Measurements from ENCODE around the gene CDYL2. TPM values are rescaled to one million over a fixed set of nuclear protein-coding genes. Genes with fewer than 3 reads are reported as not detected.

CDYL2 gene
- total RNA-seq, 1 experiment from 2014 or later: 8.2 TPM

DNA sequence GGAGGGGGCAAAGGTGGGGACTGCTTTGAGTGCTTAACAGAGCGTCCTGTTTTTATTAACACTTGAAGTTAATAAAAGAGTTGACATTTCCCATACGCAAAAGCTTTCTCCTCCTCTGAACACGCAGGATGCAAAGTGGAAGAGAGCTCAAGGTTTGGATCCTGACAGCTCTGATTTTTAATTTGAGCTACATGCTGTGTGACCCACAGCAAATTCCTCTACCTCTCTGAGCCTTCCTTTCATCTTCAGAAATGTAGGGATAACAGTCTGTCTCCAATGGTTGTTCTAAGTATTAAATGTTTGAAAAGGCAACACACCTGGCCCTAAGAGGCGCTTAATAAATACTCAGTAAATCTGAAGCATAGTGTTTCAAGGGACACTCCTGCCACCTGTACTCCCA lies 93.0 kb downstream of the CDYL2 start:
- CTCF ChIA-PET: interaction anchor here (1.2 kb wide), 1 partner anchor 185 kb away, joined by 3 read pairs; no protein-coding TSS in a partner anchor
- H3K36me3 Mint-ChIP-seq: no peaks in the 10 kb centered on the region
- no peak overlapping the region for H3K4me3 Mint-ChIP-seq
- DNase-seq (ENCODE audit: low spot score): no peak
- no peak for ATAC-seq
- H3K27ac Mint-ChIP-seq: no peak overlapping the region
- POLR2A ChIA-PET: no interaction called here
- H3K27me3 Mint-ChIP-seq (ENCODE audit: low read depth): no peaks in the 10 kb centered on the region
- H3K4me1 Mint-ChIP-seq: no peaks in the 10 kb centered on the region
- TF ChIP-seq, protein P1, sequence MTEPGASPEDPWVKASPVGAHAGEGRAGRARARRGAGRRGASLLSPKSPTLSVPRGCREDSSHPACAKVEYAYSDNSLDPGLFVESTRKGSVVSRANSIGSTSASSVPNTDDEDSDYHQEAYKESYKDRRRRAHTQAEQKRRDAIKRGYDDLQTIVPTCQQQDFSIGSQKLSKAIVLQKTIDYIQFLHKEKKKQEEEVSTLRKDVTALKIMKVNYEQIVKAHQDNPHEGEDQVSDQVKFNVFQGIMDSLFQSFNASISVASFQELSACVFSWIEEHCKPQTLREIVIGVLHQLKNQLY (CRISPR knock-in tag; IDR thresholded peaks at IDR 0.05): no peak
- TF ChIP-seq, protein P2, sequence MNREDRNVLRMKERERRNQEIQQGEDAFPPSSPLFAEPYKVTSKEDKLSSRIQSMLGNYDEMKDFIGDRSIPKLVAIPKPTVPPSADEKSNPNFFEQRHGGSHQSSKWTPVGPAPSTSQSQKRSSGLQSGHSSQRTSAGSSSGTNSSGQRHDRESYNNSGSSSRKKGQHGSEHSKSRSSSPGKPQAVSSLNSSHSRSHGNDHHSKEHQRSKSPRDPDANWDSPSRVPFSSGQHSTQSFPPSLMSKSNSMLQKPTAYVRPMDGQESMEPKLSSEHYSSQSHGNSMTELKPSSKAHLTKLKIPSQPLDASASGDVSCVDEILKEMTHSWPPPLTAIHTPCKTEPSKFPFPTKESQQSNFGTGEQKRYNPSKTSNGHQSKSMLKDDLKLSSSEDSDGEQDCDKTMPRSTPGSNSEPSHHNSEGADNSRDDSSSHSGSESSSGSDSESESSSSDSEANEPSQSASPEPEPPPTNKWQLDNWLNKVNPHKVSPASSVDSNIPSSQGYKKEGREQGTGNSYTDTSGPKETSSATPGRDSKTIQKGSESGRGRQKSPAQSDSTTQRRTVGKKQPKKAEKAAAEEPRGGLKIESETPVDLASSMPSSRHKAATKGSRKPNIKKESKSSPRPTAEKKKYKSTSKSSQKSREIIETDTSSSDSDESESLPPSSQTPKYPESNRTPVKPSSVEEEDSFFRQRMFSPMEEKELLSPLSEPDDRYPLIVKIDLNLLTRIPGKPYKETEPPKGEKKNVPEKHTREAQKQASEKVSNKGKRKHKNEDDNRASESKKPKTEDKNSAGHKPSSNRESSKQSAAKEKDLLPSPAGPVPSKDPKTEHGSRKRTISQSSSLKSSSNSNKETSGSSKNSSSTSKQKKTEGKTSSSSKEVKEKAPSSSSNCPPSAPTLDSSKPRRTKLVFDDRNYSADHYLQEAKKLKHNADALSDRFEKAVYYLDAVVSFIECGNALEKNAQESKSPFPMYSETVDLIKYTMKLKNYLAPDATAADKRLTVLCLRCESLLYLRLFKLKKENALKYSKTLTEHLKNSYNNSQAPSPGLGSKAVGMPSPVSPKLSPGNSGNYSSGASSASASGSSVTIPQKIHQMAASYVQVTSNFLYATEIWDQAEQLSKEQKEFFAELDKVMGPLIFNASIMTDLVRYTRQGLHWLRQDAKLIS (CRISPR knock-in tag; IDR thresholded peaks at IDR 0.05; ENCODE audit: borderline replicate concordance): no peak
- TF ChIP-seq NR2C2 (CRISPR knock-in tag; IDR thresholded peaks at IDR 0.05) (no peak), MYBL2 (CRISPR knock-in tag; IDR thresholded peaks at IDR 0.05) (no peak), TEAD4 (CRISPR knock-in tag; IDR thresholded peaks at IDR 0.05) (no peak), NR3C1 (CRISPR knock-in tag; conservative IDR thresholded peaks at IDR 0.05; ENCODE audit: low read depth) (no peak), TEAD1 (CRISPR knock-in tag; IDR thresholded peaks at IDR 0.05) (no peak), SOX15 (CRISPR knock-in tag; IDR thresholded peaks at IDR 0.05) (no peak), HMGA2 (CRISPR knock-in tag; IDR thresholded peaks at IDR 0.05) (no peak), CREM (CRISPR knock-in tag; IDR thresholded peaks at IDR 0.05) (no peak), NR1H2 (CRISPR knock-in tag; IDR thresholded peaks at IDR 0.05) (no peak), ZNF263 (CRISPR knock-in tag; IDR thresholded peaks at IDR 0.05; ENCODE audit: low read depth) (no peak), FOXP1 (CRISPR knock-in tag; IDR thresholded peaks at IDR 0.05; ENCODE audit: borderline replicate concordance) (no peak)
- TF ChIP-seq, protein P3, sequence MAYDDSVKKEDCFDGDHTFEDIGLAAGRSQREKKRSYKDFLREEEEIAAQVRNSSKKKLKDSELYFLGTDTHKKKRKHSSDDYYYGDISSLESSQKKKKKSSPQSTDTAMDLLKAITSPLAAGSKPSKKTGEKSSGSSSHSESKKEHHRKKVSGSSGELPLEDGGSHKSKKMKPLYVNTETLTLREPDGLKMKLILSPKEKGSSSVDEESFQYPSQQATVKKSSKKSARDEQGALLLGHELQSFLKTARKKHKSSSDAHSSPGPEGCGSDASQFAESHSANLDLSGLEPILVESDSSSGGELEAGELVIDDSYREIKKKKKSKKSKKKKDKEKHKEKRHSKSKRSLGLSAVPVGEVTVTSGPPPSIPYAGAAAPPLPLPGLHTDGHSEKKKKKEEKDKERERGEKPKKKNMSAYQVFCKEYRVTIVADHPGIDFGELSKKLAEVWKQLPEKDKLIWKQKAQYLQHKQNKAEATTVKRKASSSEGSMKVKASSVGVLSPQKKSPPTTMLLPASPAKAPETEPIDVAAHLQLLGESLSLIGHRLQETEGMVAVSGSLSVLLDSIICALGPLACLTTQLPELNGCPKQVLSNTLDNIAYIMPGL (CRISPR knock-in tag; IDR thresholded peaks at IDR 0.05): no peak
- TF ChIP-seq, protein P4, sequence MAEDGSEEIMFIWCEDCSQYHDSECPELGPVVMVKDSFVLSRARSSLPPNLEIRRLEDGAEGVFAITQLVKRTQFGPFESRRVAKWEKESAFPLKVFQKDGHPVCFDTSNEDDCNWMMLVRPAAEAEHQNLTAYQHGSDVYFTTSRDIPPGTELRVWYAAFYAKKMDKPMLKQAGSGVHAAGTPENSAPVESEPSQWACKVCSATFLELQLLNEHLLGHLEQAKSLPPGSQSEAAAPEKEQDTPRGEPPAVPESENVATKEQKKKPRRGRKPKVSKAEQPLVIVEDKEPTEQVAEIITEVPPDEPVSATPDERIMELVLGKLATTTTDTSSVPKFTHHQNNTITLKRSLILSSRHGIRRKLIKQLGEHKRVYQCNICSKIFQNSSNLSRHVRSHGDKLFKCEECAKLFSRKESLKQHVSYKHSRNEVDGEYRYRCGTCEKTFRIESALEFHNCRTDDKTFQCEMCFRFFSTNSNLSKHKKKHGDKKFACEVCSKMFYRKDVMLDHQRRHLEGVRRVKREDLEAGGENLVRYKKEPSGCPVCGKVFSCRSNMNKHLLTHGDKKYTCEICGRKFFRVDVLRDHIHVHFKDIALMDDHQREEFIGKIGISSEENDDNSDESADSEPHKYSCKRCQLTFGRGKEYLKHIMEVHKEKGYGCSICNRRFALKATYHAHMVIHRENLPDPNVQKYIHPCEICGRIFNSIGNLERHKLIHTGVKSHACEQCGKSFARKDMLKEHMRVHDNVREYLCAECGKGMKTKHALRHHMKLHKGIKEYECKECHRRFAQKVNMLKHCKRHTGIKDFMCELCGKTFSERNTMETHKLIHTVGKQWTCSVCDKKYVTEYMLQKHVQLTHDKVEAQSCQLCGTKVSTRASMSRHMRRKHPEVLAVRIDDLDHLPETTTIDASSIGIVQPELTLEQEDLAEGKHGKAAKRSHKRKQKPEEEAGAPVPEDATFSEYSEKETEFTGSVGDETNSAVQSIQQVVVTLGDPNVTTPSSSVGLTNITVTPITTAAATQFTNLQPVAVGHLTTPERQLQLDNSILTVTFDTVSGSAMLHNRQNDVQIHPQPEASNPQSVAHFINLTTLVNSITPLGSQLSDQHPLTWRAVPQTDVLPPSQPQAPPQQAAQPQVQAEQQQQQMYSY (CRISPR knock-in tag; IDR thresholded peaks at IDR 0.05): no peak
- TF ChIP-seq, protein P5, sequence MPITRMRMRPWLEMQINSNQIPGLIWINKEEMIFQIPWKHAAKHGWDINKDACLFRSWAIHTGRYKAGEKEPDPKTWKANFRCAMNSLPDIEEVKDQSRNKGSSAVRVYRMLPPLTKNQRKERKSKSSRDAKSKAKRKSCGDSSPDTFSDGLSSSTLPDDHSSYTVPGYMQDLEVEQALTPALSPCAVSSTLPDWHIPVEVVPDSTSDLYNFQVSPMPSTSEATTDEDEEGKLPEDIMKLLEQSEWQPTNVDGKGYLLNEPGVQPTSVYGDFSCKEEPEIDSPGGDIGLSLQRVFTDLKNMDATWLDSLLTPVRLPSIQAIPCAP (CRISPR knock-in tag; IDR thresholded peaks at IDR 0.05): no peak
- peaks cover 6% of the 10 kb centered on the region; the same call in 1 of the 2 replicates for H3K9me3 Mint-ChIP-seq
